DND-41 (cell line): Measurements from ENCODE around the gene WDR88.

Experiments
- ATAC-seq: fragments of 200-7000 bp; cut with Tn5 transposase; 3 replicates; pipeline ENCODE4 v1.9.1; 2021; ENCODE audit warnings: low read depth; ENCODE audit not compliant: insufficient read depth
- DNase-seq: peaks from one replicate; pipeline ENCODE4 v3.0.0-alpha.2; 2020
- H2AFZ ChIP-seq: 2 replicates; pipeline ENCODE4 v1.6.0; 2012; ENCODE audit warnings: low read depth, low read length
- H3K27ac ChIP-seq: 2 replicates; pipeline ENCODE4 v1.5.1; 2012; ENCODE audit warnings: low read length, inconsistent platforms
- H3K27me3 ChIP-seq: fragments of 200-600 bp; sonication (generic); 2 replicates; pipeline ENCODE4 v1.6.0; 2012; ENCODE audit warnings: low read length, mild to moderate bottlenecking, inconsistent platforms; ENCODE audit not compliant: insufficient read depth, poor library complexity
- H3K36me3 ChIP-seq: 2 replicates; pipeline ENCODE4 v1.5.1; 2012; ENCODE audit warnings: low read length, inconsistent platforms; ENCODE audit not compliant: insufficient read depth
- H3K4me1 ChIP-seq: 2 replicates; pipeline ENCODE4 v1.5.1; 2012; ENCODE audit warnings: mild to moderate bottlenecking, low read length; ENCODE audit not compliant: insufficient read depth
- H3K4me2 ChIP-seq: 2 replicates; pipeline ENCODE4 v1.6.0; 2012; ENCODE audit warnings: mild to moderate bottlenecking, moderate library complexity, low read length, inconsistent platforms; ENCODE audit not compliant: insufficient read depth
- H3K4me3 ChIP-seq, 2 experiments: fragments of 200-600 bp in 1 of 2; shearing (Covaris generic) in 1 of 2; 2 replicates each; pipeline ENCODE4 v1.5.1; 2012 to 2016; ENCODE audit warnings: inconsistent platforms in 2 of 2, low read length in 2 of 2, mild to moderate bottlenecking in 2 of 2, low read depth in 1 of 2, moderate library complexity in 1 of 2
- H3K79me2 ChIP-seq: 2 replicates; pipeline ENCODE4 v1.6.0; 2012; ENCODE audit warnings: low read length, inconsistent platforms; ENCODE audit not compliant: insufficient read depth
- H3K9ac ChIP-seq: 2 replicates; pipeline ENCODE4 v1.6.0; 2012; ENCODE audit warnings: low read depth, mild to moderate bottlenecking, inconsistent platforms, low read length, moderate library complexity
- H3K9me3 ChIP-seq: 2 replicates; pipeline ENCODE4 v1.5.1; 2012; ENCODE audit warnings: low read length, moderate library complexity, mild to moderate bottlenecking, inconsistent platforms; ENCODE audit not compliant: insufficient read depth, severe bottlenecking
- H4K20me1 ChIP-seq: 2 replicates; pipeline ENCODE4 v1.6.0; 2012; ENCODE audit warnings: low read length; ENCODE audit not compliant: insufficient read depth
- EZH2 ChIP-seq: IDR thresholded peaks from 3 replicates; pipeline ENCODE4 v1.6.1; 2012; ENCODE audit warnings: borderline replicate concordance, low read depth, mild to moderate bottlenecking, moderate library complexity, low read length, inconsistent platforms; ENCODE audit not compliant: severe bottlenecking
- TF ChIP-seq, protein P1 (sequence below): IDR thresholded peaks from 2 replicates; pipeline ENCODE4 v1.5.1; 2012; ENCODE audit warnings: borderline replicate concordance, low read length, moderate library complexity, mild to moderate bottlenecking; ENCODE audit not compliant: poor library complexity, severe bottlenecking; ENCODE audit errors: extremely low read depth

WDR88 gene

DNA sequence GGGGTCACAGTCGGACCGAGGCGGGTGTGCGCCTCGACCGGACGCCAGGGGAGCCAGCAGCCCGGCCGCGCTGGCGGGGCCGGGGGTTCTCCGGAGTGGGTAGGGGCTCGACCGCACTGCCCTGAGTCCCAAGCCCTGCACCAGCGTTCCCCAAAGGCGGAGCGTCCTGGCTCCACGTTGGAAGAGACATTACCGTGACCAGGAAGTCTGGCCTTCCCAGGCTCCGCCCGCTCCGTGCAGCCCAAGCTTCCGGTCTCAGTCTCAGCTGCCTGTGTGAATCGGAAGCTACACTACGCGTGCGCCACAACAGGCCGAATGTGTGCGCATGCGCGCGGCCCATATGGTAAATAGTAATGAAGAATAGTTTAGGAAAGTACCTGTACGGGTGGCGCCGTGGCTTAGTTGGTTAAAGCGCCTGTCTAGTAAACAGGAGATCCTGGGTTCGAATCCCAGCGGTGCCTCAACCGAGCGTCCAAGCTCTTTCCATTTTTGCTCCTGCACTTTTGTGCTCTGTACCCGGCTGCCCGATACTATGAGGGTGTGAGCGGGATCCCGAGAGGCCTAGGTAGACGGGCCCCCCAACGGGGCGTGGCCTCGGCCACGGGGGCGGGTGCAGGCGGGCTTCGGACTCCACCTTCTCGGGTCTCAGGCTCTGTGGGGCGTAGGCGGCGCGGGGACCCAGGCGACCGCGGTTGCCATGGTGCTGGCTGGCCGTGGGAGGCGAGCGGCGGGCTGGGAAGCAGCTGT lies 44.9 kb downstream of the WDR88 start:
- Histone ChIP-seq H3K79me2 (peaks cover 10% of the 10 kb centered on the region), H3K36me3 (no peaks in the 10 kb centered on the region; the same call in 1 of the 2 replicates), H3K4me3 (peak overlapping the region; percentile 65 to 88), H4K20me1 (no peaks in the 10 kb centered on the region), H2AFZ (peak overlapping the region; percentile 95), H3K27me3 (no peaks in the 10 kb centered on the region), H3K9ac (peak overlapping the region; percentile 98), H3K27ac (peak overlapping the region; percentile 92), H3K4me2 (peak overlapping the region; percentile 89), H3K4me1 (peaks cover 41% of the 10 kb centered on the region), H3K9me3 (no peaks in the 10 kb centered on the region)
- DNase-seq: peak; percentile 96
- ATAC-seq: peak; percentile 88
- TF ChIP-seq, protein P1, sequence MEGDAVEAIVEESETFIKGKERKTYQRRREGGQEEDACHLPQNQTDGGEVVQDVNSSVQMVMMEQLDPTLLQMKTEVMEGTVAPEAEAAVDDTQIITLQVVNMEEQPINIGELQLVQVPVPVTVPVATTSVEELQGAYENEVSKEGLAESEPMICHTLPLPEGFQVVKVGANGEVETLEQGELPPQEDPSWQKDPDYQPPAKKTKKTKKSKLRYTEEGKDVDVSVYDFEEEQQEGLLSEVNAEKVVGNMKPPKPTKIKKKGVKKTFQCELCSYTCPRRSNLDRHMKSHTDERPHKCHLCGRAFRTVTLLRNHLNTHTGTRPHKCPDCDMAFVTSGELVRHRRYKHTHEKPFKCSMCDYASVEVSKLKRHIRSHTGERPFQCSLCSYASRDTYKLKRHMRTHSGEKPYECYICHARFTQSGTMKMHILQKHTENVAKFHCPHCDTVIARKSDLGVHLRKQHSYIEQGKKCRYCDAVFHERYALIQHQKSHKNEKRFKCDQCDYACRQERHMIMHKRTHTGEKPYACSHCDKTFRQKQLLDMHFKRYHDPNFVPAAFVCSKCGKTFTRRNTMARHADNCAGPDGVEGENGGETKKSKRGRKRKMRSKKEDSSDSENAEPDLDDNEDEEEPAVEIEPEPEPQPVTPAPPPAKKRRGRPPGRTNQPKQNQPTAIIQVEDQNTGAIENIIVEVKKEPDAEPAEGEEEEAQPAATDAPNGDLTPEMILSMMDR: no peak
- no peak for TF ChIP-seq EZH2

DNA sequence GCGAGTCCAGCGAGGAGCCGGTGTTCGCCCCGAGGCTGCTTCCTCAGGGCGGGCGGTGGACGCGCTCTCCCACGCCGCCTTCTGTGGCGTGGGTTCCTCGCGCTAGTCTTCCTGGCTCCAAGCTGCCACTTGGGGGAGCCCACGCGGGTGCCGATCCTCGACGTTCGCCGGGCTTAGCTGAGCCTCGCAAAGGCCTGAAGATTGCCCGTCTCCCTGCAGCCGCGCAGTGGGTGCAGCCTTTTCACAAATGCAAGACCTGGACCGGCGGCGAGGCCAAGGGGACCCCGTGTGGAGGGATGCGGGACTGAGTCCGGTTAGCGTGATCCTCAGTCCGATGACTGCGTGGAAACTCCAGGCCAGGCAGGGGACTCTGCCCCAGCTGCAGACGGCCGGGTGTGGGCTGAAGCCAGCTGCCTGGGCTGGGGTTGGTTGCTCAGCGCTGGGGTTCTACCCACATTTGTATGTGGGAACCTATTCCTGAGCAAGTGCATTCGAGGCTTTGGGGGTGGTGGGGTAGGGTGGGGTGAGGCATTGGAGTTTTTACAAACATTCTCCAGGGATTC lies 45.6 kb downstream of the WDR88 start:
- peak overlapping the region; percentile 92 for H3K27ac ChIP-seq
- H3K27me3 ChIP-seq: no peaks in the 10 kb centered on the region
- H2AFZ ChIP-seq: peak overlapping the region; percentile 90
- peak overlapping the region; percentile 16 to 88; a peak in 3 of 4 replicates for H3K4me3 ChIP-seq
- no peaks in the 10 kb centered on the region for H3K9me3 ChIP-seq
- H4K20me1 ChIP-seq: no peaks in the 10 kb centered on the region
- H3K36me3 ChIP-seq: no peaks in the 10 kb centered on the region; the same call in 1 of the 2 replicates
- peaks cover 10% of the 10 kb centered on the region for H3K79me2 ChIP-seq
- H3K9ac ChIP-seq: peak overlapping the region; percentile 98
- DNase-seq (no peak), ATAC-seq (peak; percentile 46)
- H3K4me1 ChIP-seq: peaks cover 41% of the 10 kb centered on the region
- peak overlapping the region; percentile 89 for H3K4me2 ChIP-seq
- TF ChIP-seq EZH2: no peak
- TF ChIP-seq, protein P1: peak; percentile 66

DNA sequence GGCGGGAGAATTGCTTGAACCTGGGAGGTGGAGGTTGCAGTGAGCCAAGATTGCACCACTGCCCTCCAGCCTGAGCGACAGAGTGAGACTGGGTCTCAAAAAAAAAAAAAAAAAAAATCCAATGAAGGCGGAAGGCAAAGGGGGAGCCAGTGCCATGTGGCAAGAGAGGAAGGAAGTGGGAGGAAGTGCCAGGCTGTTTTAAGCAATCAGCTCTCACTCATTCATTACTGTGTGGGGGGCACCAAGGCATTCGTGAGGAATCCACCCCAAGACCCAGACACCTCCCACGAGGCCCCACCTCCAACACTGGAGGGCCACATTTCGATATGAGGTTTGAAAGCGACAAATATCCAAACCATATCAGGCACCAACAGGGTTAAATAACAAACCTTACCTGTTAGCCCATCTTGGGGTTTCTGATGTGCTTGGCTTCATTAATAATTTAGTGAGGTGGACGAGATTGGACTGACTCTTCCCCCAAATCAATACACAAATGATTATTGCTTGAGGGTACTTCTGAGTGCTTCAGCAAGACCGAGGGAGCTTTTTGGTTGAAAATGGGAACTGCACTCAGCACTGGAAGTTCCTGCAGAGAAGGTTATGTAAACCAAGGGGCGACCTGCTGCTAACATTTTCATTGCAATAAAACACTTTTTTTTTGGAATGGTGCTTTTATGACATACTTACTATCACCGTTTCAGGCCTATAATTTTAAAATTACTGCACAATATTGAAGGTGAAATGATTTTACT lies 54.7 kb downstream of the WDR88 start:
- H3K79me2 ChIP-seq: no peaks in the 10 kb centered on the region
- H3K36me3 ChIP-seq: no peaks in the 10 kb centered on the region
- ATAC-seq (no peak), DNase-seq (no peak)
- TF ChIP-seq, protein P1: no peak
- TF ChIP-seq EZH2: no peak
- H3K4me3 ChIP-seq: no peak overlapping the region
- no peak overlapping the region for H3K9ac ChIP-seq
- no peaks in the 10 kb centered on the region for H3K4me1 ChIP-seq
- H3K4me2 ChIP-seq: no peak overlapping the region
- no peak overlapping the region for H2AFZ ChIP-seq
- H4K20me1 ChIP-seq: no peaks in the 10 kb centered on the region
- H3K9me3 ChIP-seq: no peaks in the 10 kb centered on the region
- no peak overlapping the region for H3K27ac ChIP-seq
- H3K27me3 ChIP-seq: no peaks in the 10 kb centered on the region
